HEK293 (cell line): Measurements from ENCODE around the gene AMOTL1.

ENCODE experiments used
- CTCF ChIA-PET: fragments of 350-600 bp; formaldehyde crosslinking; extraction: SDS; loops from one replicate; lab custom pipeline; 2021; ENCODE audit warnings: antibody characterized with exemption; lab: Yijun Ruan, JAX
- POLR2A ChIA-PET: fragments of 300-600 bp; formaldehyde crosslinking; extraction: SDS; loops from one replicate; lab custom pipeline; 2020; ENCODE audit warnings: antibody characterized with exemption, inconsistent platforms; lab: Yijun Ruan, JAX
- H3K27ac ChIP-seq: fragments of 200-500 bp; sonication (Bioruptor generic); 2 replicates; pipeline ENCODE4 v1.5.1; 2014; ENCODE audit warnings: low read depth, low read length, control low read depth, inconsistent platforms; ENCODE audit errors: extremely low read depth
- H3K36me3 ChIP-seq, 2 experiments: fragments of 200-500 bp in 1 of 2; sonication (Bioruptor generic) in 1 of 2; 1 replicate in 1 of 2; 2 replicates in 1 of 2; pipeline ENCODE4 v1.5.1; 2014 to 2017; ENCODE audit warnings: inconsistent platforms in 2 of 2, low read length in 2 of 2; ENCODE audit not compliant: control insufficient read depth in 2 of 2, insufficient read depth in 1 of 2
- H3K4me1 ChIP-seq: fragments of 200-500 bp; sonication (Bioruptor generic); 2 replicates; pipeline ENCODE4 v1.5.1; 2014; ENCODE audit warnings: mild to moderate bottlenecking, low read length, inconsistent platforms; ENCODE audit not compliant: control insufficient read depth, insufficient read depth
- H3K4me3 ChIP-seq: 2 replicates; pipeline ENCODE4 v1.5.1; 2011; ENCODE audit warnings: low read depth, mild to moderate bottlenecking, control low read depth, low read length, moderate library complexity
- H3K9me3 ChIP-seq: fragments of 200-500 bp; sonication (Bioruptor generic); 2 replicates; pipeline ENCODE4 v1.5.1; 2014; ENCODE audit warnings: low read depth, low read length, inconsistent platforms; ENCODE audit not compliant: control insufficient read depth, insufficient read depth
- BCL11A ChIP-seq: fragments of 450-650 bp; formaldehyde crosslinking; IDR thresholded peaks from 2 replicates; pipeline ENCODE4 v1.5.1; 2016; ENCODE audit warnings: low read depth, missing biosample characterization, missing genetic modification characterization
- BCL6B ChIP-seq: fragments of 450-650 bp; formaldehyde crosslinking; IDR thresholded peaks from 2 replicates; pipeline ENCODE4 v1.5.1; 2017; ENCODE audit warnings: missing biosample characterization, missing genetic modification characterization
- GLIS1 ChIP-seq: fragments of 450-650 bp; formaldehyde crosslinking; IDR thresholded peaks from 2 replicates; pipeline ENCODE4 v1.5.1; 2016; ENCODE audit warnings: missing biosample characterization, missing genetic modification characterization
- KLF9 ChIP-seq: fragments of 450-650 bp; formaldehyde crosslinking; IDR thresholded peaks from 2 replicates; pipeline ENCODE4 v1.5.1; 2016; ENCODE audit warnings: missing biosample characterization, missing genetic modification characterization, low read depth
- RBAK ChIP-seq: fragments of 450-650 bp; formaldehyde crosslinking; IDR thresholded peaks from 2 replicates; pipeline ENCODE4 v1.5.1; 2016; ENCODE audit warnings: missing biosample characterization, missing genetic modification characterization
- SALL2 ChIP-seq: fragments of 450-650 bp; formaldehyde crosslinking; IDR thresholded peaks from 2 replicates; pipeline ENCODE4 v1.5.0; 2017; ENCODE audit warnings: missing biosample characterization, mild to moderate bottlenecking, missing genetic modification characterization, borderline replicate concordance
- TRIM28 ChIP-seq: IDR thresholded peaks from 2 replicates; pipeline ENCODE4 v1.6.1; 2011; ENCODE audit warnings: low read length, control low read depth, borderline replicate concordance
- ZNF16 ChIP-seq: fragments of 450-650 bp; formaldehyde crosslinking; IDR thresholded peaks from 2 replicates; pipeline ENCODE4 v1.5.1; 2016; ENCODE audit warnings: low read depth, missing biosample characterization, missing genetic modification characterization
- ZNF24 ChIP-seq: fragments of 450-650 bp; formaldehyde crosslinking; IDR thresholded peaks from 2 replicates; pipeline ENCODE4 v1.5.1; 2016; ENCODE audit warnings: missing biosample characterization, missing genetic modification characterization
- ZNF274 ChIP-seq, 2 experiments: fragments of 200-500 bp in 1 of 2; fragments of 450-650 bp in 1 of 2; sonication (Bioruptor generic) in 1 of 2; formaldehyde crosslinking in 1 of 2; IDR thresholded peaks; 2 replicates each; pipeline versions ENCODE4 v1.5.1 to v1.6.1; 2014 to 2016; ENCODE audit warnings: borderline replicate concordance in 1 of 2, inconsistent platforms in 1 of 2, low read length in 1 of 2, missing biosample characterization in 1 of 2, missing genetic modification characterization in 1 of 2
- ZNF398 ChIP-seq: fragments of 450-650 bp; formaldehyde crosslinking; IDR thresholded peaks from 2 replicates; pipeline ENCODE4 v1.5.1; 2017; ENCODE audit warnings: missing biosample characterization, missing genetic modification characterization
- ZNF423 ChIP-seq: fragments of 450-650 bp; formaldehyde crosslinking; IDR thresholded peaks from 2 replicates; pipeline ENCODE4 v1.5.1; 2016; ENCODE audit warnings: missing biosample characterization, missing genetic modification characterization
- ZNF513 ChIP-seq: fragments of 450-650 bp; IDR thresholded peaks from 2 replicates; pipeline ENCODE4 v1.5.1; 2018; ENCODE audit warnings: missing biosample characterization, missing genetic modification characterization
- ZNF514 ChIP-seq: fragments of 450-650 bp; formaldehyde crosslinking; IDR thresholded peaks from 2 replicates; pipeline ENCODE4 v1.5.1; 2016; ENCODE audit warnings: missing biosample characterization, missing genetic modification characterization
- ZNF629 ChIP-seq: fragments of 450-650 bp; formaldehyde crosslinking; IDR thresholded peaks from 2 replicates; pipeline ENCODE4 v1.5.1; 2017; ENCODE audit warnings: missing biosample characterization, missing genetic modification characterization
- ZNF639 ChIP-seq: fragments of 450-650 bp; formaldehyde crosslinking; IDR thresholded peaks from 2 replicates; pipeline ENCODE4 v1.5.1; 2016; ENCODE audit warnings: missing biosample characterization, missing genetic modification characterization
- ZNF704 ChIP-seq: fragments of 450-650 bp; formaldehyde crosslinking; IDR thresholded peaks from 2 replicates; pipeline ENCODE4 v1.5.1; 2016; ENCODE audit warnings: missing biosample characterization, missing genetic modification characterization
- ZNF843 ChIP-seq: fragments of 450-650 bp; formaldehyde crosslinking; IDR thresholded peaks from 2 replicates; pipeline ENCODE4 v1.5.1; 2016; ENCODE audit warnings: missing biosample characterization, missing genetic modification characterization
- TF ChIP-seq, protein P1 (sequence below): fragments of 450-650 bp; formaldehyde crosslinking; IDR thresholded peaks from 2 replicates; pipeline ENCODE4 v1.5.1; 2016; ENCODE audit warnings: missing biosample characterization, missing genetic modification characterization
- TF ChIP-seq, protein P2 (sequence below): fragments of 450-650 bp; formaldehyde crosslinking; IDR thresholded peaks from 2 replicates; pipeline ENCODE4 v1.5.1; 2016; ENCODE audit warnings: missing biosample characterization, missing genetic modification characterization
- TF ChIP-seq, protein P3 (sequence below): fragments of 450-650 bp; formaldehyde crosslinking; IDR thresholded peaks from 2 replicates; pipeline ENCODE4; 2016; ENCODE audit warnings: missing biosample characterization, missing genetic modification characterization

The AMOTL1 gene

GRCh38 chr11:94747146-94747545, 21.0 kb upstream of the AMOTL1 start:
- ChIA-PET CTCF (interaction anchor here (1.2 to 1.8 kb wide), 2 partner anchors 9 to 11 kb away, joined by 3 to 4 read pairs; no protein-coding TSS in a partner anchor), POLR2A (no interaction called here)
- Histone ChIP-seq H3K4me1 (no peaks in the 10 kb centered on the region), H3K27ac (no peak overlapping the region), H3K36me3 (no peaks in the 10 kb centered on the region), H3K9me3 (no peaks in the 10 kb centered on the region), H3K4me3 (no peak overlapping the region)
- TF ChIP-seq BCL6B (tag by site-specific recombination) (no peak), ZNF629 (no peak), GLIS1 (tag by site-specific recombination) (no peak), ZNF843 (tag by site-specific recombination) (no peak), ZNF398 (tag by site-specific recombination) (no peak), ZNF513 (tag by site-specific recombination) (no peak), SALL2 (tag by site-specific recombination) (no peak), KLF9 (no peak)
- TF ChIP-seq, protein P1, sequence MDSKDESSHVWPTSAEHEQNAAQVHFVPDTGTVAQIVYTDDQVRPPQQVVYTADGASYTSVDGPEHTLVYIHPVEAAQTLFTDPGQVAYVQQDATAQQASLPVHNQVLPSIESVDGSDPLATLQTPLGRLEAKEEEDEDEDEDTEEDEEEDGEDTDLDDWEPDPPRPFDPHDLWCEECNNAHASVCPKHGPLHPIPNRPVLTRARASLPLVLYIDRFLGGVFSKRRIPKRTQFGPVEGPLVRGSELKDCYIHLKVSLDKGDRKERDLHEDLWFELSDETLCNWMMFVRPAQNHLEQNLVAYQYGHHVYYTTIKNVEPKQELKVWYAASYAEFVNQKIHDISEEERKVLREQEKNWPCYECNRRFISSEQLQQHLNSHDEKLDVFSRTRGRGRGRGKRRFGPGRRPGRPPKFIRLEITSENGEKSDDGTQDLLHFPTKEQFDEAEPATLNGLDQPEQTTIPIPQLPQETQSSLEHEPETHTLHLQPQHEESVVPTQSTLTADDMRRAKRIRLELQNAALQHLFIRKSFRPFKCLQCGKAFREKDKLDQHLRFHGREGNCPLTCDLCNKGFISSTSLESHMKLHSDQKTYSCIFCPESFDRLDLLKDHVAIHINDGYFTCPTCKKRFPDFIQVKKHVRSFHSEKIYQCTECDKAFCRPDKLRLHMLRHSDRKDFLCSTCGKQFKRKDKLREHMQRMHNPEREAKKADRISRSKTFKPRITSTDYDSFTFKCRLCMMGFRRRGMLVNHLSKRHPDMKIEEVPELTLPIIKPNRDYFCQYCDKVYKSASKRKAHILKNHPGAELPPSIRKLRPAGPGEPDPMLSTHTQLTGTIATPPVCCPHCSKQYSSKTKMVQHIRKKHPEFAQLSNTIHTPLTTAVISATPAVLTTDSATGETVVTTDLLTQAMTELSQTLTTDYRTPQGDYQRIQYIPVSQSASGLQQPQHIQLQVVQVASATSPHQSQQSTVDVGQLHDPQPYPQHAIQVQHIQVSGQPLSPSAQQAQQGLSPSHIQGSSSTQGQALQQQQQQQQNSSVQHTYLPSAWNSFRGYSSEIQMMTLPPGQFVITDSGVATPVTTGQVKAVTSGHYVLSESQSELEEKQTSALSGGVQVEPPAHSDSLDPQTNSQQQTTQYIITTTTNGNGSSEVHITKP (tag by site-specific recombination) = no peak
- TF ChIP-seq, protein P2, sequence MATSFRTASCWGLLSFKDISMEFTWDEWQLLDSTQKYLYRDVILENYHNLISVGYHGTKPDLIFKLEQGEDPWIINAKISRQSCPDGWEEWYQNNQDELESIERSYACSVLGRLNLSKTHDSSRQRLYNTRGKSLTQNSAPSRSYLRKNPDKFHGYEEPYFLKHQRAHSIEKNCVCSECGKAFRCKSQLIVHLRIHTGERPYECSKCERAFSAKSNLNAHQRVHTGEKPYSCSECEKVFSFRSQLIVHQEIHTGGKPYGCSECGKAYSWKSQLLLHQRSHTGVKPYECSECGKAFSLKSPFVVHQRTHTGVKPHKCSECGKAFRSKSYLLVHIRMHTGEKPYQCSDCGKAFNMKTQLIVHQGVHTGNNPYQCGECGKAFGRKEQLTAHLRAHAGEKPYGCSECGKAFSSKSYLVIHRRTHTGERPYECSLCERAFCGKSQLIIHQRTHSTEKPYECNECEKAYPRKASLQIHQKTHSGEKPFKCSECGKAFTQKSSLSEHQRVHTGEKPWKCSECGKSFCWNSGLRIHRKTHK (tag by site-specific recombination) = no peak

- no peaks in the 10 kb centered on the region for H3K4me1 ChIP-seq
- H3K4me3 ChIP-seq = no peak overlapping the region
- H3K27ac ChIP-seq = no peak overlapping the region
- no peaks in the 10 kb centered on the region for H3K9me3 ChIP-seq
- no peaks in the 10 kb centered on the region for H3K36me3 ChIP-seq
- CTCF ChIA-PET = no interaction called here
- POLR2A ChIA-PET = no interaction called here
- no peak for TF ChIP-seq TRIM28
- TF ChIP-seq ZNF639 (tag by site-specific recombination) = no peak
- TF ChIP-seq ZNF514 = no peak
- no peak for TF ChIP-seq ZNF704
- TF ChIP-seq ZNF274 (IDR thresholded peaks at IDR 0.05; ENCODE audit: low read length) = no peak
- no peak for TF ChIP-seq ZNF274 (tag by site-specific recombination; IDR thresholded peaks at IDR 0.05; ENCODE audit: borderline replicate concordance)
- no peak for TF ChIP-seq BCL11A (tag by site-specific recombination)
- no peak for TF ChIP-seq ZNF24
- no peak for TF ChIP-seq ZNF423 (tag by site-specific recombination)
- no peak for TF ChIP-seq ZNF16
- TF ChIP-seq, protein P3, sequence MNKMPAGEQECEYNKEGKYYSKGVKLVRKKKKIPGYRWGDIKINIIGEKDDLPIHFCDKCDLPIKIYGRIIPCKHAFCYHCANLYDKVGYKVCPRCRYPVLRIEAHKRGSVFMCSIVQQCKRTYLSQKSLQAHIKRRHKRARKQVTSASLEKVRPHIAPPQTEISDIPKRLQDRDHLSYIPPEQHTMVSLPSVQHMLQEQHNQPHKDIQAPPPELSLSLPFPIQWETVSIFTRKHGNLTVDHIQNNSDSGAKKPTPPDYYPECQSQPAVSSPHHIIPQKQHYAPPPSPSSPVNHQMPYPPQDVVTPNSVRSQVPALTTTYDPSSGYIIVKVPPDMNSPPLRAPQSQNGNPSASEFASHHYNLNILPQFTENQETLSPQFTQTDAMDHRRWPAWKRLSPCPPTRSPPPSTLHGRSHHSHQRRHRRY (tag by site-specific recombination) = no peak
- TF ChIP-seq RBAK (tag by site-specific recombination) = no peak
Observed at GRCh38 chr11:94747601-94748041, 20.5 kb upstream of the AMOTL1 start.
